GM19468 (cell line): ENCODE measurements around the gene MATR3.
"Not testable (repeated sequence)": the region's sequence is repeated elsewhere in the genome, so short reads cannot be mapped to it uniquely, and the experiment has no call there.

Experiments
- ATAC-seq: cut with Tn5 transposase; IDR thresholded peaks from one replicate; pipeline ENCODE4 v1.9.1; 2021; ENCODE audit warnings: mild to moderate bottlenecking, moderate library complexity, moderate number of reproducible peaks; ENCODE audit not compliant: unreplicated experiment; ENCODE audit errors: extremely low read depth

The MATR3 gene

GRCh38 chr5:139296862-139297326 lies 3.4 kb downstream of the MATR3 start:
- no peak for ATAC-seq

GRCh38 chr5:139297439-139298133 lies 4.0 kb downstream of the MATR3 start:
- ATAC-seq, result no peak

GRCh38 chr5:139298242-139298641 lies 4.7 kb downstream of the MATR3 start:
- no peak for ATAC-seq

- no peak for ATAC-seq
Measured at GRCh38 chr5:139299486-139299885, 5.9 kb downstream of the MATR3 start.

GRCh38 chr5:139301808-139302499 lies 8.4 kb downstream of the MATR3 start:
- ATAC-seq, result no peak

- ATAC-seq, result no peak
Measured at GRCh38 chr5:139304391-139305324, 11.1 kb downstream of the MATR3 start.

GRCh38 chr5:139306197-139306596 lies 12.7 kb downstream of the MATR3 start:
- no peak for ATAC-seq

- ATAC-seq, result no peak
Measured at GRCh38 chr5:139306628-139307379, 13.3 kb downstream of the MATR3 start.

GRCh38 chr5:139308797-139309196 lies 15.3 kb downstream of the MATR3 start:
- ATAC-seq, result no peak

GRCh38 chr5:139310715-139311186 lies 17.2 kb downstream of the MATR3 start:
- not testable (repeated sequence) for ATAC-seq

GRCh38 chr5:139312075-139312474 lies 18.5 kb downstream of the MATR3 start:
- no peak for ATAC-seq

- ATAC-seq, result no peak
Measured at GRCh38 chr5:139314276-139314675, 20.7 kb downstream of the MATR3 start.

GRCh38 chr5:139315056-139315615 lies 21.6 kb downstream of the MATR3 start:
- no peak for ATAC-seq

- no peak for ATAC-seq
Measured at GRCh38 chr5:139335811-139336210, 42.3 kb downstream of the MATR3 start.

GRCh38 chr5:139340051-139340450 lies 46.5 kb downstream of the MATR3 start:
- ATAC-seq, result no peak

- ATAC-seq, result no peak
Measured at GRCh38 chr5:139341187-139341688, 47.7 kb downstream of the MATR3 start.

- ATAC-seq, result peak; percentile 63
Measured at GRCh38 chr5:139341689-139342422, 48.3 kb downstream of the MATR3 start, which contains the start of gene PAIP2. Gene PAIP2 (plus strand): TSS chr5:139341854. CDS start chr5:139363785, 21,931 bp downstream.

- no peak for ATAC-seq
Measured at GRCh38 chr5:139342423-139342723, 48.8 kb downstream of the MATR3 start.

- no peak for ATAC-seq
Measured at GRCh38 chr5:139343476-139343875, 49.9 kb downstream of the MATR3 start.
